ENCODE data around the gene IDH2.

GRCh38 chr15:90054618-90055097 is 47.6 kb downstream of the IDH2 start:
- TF ChIP-seq FOS (IDR thresholded peaks at IDR 0.05; ENCODE audit: low read depth, low read length) (no peak), CTCF (conservative IDR thresholded peaks at IDR 0.05; ENCODE audit: low read depth, low read length) (no peak), BHLHE40 (IDR thresholded peaks at IDR 0.05; ENCODE audit: low read depth, low read length) (no peak), RAD21 (IDR thresholded peaks at IDR 0.05; ENCODE audit: low read length) (no peak)
